GM18870 (cell line): Measurements from ENCODE around the gene CHAT.

Experiments used
- ATAC-seq: cut with Tn5 transposase; IDR thresholded peaks from one replicate; pipeline ENCODE4 v1.9.1; 2021; ENCODE audit warnings: moderate library complexity; ENCODE audit not compliant: unreplicated experiment

CHAT gene

DNA sequence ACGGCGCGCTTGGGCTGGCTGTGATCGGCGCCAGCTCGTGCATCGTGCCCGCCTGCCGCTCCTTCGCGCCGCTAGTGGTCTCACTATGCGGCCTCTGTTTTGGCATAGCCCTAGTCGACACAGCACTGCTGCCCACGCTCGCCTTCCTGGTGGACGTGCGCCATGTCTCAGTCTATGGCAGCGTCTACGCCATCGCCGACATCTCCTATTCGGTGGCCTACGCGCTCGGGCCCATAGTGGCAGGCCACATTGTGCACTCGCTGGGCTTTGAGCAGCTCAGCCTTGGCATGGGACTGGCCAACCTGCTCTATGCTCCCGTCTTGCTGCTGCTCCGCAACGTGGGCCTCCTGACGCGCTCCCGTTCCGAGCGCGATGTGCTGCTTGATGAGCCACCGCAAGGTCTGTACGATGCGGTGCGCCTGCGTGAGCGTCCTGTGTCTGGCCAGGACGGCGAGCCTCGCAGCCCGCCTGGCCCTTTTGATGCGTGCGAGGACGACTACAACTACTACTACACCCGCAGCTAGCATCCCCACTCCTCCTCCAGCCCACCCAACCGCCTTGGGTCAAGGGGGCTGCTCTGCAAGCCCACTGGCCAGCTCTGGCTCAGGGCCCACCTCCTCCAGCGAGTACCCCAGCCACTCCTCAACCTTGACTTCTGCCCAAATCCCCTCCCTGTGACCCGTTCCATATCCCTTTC is 1.9 kb upstream of the CHAT start:
- no peak for ATAC-seq

GRCh38 chr10:49612513-49613164 is 1.2 kb upstream of the CHAT start:
- ATAC-seq: no peak

DNA sequence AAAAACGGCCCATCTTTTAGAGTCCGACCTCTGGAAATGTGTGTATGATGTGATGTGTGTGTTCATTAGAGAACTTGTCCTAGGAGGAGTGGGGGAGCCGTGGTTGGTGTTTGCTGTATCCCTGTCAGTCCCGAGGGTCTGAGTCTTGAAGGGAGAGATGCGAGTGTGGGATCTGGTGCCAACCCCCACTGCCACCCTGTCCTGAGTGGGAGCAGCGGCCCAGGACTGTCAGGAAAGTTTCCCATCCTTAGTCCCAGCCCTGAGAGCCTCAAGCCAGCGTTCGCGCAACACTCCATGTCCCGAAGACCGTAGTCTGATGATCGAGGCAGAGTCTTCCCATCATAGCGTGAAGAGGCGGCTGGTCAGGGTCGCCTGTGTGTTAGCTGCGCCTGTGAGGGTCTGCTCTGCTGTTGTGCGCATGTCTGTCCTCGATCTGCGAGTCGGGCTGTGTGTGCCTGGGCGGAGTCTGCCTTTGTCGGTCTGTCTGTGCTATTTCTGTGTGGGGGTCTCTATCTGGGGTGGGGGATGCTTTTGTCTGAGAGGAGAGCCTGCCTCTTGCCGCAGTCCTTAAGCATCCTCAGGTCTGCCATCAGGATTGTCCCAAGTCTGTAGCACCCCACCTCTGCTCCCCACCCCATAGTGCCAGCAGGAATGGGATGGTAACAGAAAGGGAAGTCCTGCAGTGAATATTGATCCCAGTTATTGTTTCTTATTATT is 514 bp upstream of the CHAT start:
- no peak for ATAC-seq

- ATAC-seq: no peak
These were observed 683 bp downstream of the CHAT start for GRCh38 chr10:49614242-49615198.

DNA sequence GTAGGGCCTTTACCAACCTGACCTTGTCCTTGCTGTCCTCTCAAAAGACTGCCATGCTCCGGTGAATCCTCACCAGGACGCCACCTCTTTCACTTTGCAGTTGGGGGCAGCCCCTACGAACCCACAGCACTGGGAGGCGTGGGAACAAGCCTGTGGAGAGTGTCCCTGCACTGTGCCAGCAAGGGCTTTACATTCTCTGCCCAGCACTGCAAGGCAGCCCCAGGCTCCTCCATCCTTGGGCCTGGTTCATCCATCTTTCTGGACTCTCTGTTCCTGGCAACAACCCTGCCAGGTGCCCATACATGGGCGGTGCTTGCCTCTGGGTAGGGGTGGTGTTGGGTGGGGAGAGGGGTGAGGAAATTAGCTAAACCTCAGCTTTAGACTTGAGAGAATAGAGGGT is 1.4 kb downstream of the CHAT start:
- no peak for ATAC-seq

DNA sequence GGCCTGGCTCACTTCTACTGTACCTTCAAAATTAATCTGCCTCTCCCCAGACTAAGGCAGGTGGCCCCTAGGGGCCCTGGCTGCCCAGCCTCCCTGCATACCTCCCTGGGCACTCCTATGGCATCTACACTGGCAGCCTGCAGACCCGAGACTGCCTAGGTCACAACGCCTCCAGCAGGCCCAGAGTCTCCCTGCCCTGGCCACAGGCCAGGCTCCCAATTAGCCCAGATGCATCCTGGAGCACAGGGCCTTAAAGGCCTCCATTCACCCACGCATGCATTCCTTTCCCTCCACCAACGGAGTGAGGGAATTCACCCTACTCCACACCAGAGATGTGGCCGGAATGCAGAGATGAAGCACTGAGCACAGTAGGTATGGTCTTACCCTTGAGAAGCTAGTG is 1.9 kb downstream of the CHAT start:
- no peak for ATAC-seq

DNA sequence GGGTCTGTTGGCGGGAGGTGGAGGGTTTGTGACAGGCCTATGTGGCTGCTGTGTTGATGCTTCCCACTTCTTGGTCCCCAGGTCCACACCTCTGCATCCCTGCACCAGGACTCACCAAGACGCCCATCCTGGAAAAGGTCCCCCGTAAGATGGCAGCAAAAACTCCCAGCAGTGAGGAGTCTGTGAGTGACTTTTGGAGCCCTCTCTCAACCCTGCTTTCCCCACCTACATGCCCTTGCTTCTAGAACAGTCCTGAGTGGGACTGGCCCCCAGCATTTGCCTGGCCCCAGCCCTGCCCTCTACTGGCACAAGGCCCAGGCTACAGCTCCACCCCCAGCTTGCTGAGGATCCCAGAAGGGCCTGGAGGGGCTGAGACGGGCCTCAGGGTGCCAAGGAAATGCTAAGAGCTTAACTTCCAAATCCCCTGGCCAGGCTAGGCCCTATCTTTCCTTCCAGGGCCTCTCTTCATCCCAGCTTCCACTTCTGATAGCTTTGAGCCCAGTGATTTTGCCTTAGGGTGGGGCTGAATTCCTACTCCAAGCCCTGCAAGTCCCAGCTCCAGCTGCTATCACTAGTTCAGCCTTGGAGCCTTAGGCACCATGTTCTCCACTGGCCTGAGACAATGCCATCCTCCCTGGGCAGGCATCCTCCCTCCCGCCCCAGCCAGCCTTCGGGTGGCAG is 2.7 kb downstream of the CHAT start:
- no peak for ATAC-seq

DNA sequence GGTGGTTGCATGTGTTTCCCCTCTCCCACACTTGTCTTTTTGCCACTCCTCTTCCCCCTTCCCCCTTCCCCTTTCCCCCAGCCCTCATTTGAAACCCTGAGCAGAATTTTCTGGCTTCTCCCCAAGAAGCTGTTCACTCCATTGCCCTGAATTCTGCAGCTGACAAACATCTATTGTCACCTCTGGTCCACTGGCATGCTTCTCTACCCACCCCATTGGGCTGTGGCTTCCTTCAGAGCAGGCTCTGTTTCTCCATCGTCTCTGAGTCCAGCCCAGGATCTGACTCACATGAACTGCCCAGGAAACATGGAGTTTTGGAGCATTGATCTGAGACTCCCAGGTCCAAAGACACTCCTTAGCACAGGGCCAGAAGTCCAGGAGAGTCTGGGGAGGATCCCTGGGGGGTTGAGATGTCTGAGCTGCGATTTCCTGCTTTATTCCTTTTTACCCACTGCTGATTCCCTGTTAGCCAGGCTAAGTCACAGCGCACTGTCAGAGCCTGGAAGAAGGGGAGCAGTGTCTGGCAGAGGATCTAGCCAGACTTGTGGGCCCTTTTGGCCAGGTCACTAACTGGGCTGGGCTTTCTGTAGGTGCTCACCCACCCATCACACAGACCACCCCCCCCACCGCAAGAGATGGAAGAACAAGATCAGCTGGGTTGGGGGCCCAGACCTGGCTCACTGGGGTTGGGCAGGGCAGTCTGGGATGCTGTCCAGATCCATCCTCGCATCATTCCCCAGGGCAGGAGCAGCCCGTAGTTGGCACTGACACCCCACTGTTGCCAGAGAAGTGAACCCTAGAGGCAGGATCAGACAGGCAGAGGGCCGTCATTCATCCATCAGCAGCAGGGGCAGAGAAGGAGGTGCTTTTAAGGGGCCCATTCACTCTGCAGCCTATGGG is 3.5 kb downstream of the CHAT start:
- no peak for ATAC-seq

GRCh38 chr10:49618821-49619220 is 5.0 kb downstream of the CHAT start:
- ATAC-seq: no peak

DNA sequence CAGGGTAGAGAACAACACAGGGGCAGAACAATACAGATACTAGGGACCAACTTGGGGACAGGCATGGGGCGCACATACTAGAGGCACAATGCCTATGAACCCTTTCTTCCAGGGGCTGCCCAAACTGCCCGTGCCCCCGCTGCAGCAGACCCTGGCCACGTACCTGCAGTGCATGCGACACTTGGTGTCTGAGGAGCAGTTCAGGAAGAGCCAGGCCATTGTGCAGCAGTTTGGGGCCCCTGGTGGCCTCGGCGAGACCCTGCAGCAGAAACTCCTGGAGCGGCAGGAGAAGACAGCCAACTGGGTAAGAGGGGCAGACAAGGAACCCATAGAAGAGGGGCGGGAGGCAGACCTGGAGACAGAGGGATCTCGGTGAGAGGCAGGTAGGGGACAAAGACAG is 5.8 kb downstream of the CHAT start:
- no peak for ATAC-seq

- no peak for ATAC-seq
These were observed 6.5 kb downstream of the CHAT start for GRCh38 chr10:49620286-49620810.

- ATAC-seq: no peak
These were observed 7.1 kb downstream of the CHAT start for GRCh38 chr10:49620841-49621378.

DNA sequence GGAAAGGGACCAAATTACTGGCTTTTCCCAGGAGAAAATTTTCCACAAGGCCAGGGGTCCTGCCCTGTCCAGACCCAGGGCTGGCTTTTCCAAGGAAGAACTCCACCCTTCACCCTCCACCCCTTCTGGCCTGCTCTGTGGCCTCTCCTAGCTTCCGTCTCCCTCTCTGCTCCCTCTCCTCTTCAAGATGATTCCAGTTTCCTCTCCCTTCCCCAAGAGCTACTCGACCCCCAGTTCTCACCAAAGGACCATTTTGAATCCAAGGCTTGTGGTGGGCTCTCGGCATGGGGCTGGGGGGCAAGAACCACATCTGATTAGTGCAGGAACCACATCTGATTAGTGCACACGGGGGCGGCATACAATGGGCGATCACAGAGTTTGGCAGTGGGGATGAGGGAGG is 7.7 kb downstream of the CHAT start:
- ATAC-seq: no peak

DNA sequence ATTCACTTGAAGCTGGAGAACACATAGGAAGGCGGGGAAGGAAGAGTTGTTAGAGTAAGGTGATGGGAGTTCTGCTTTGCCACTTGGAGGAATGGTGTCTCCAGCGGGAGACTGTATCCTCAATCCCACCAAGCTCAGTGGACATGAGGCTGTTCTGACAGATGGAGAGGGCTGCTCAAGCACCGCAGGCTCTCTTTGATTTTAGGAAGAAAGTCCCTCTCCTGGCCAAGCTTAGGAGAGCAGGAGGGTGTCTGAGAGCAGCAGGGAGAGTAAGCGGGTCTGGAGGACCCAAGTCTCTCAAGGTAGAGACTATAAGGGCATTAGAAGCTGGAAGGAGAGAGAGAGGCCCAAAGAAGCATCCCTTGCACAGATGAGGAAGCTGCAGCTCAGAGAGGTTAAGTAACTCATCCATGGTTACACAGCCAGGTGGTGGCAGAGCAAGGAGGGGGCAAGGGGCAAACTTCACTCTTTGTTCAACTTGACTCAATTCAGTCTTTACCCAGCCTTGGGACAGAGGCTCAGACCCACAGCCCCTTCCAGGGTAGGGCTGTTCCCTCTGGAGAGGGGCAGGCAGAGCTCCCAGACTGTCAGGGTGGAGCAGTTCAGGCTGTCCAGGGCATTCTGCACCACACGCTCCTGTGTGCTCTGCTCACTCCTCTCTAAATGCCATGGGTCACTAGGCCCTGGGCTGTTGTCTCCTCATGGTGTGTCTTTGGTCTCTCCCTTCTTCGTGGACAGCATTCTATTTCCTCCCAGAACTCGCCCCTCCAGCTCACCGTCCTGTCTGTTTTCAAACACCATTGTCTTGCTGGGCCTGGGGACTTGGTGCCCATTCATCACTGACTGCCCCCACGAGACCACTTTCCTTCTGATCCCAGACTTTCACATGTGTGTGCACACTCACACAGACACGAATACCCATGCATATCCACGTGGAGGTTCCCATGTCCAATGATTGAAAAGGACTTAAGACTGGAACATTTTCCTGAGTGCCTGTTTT is 8.9 kb downstream of the CHAT start:
- ATAC-seq: no peak

- no peak for ATAC-seq
These were observed 10.8 kb downstream of the CHAT start for GRCh38 chr10:49624629-49625028.

- no peak for ATAC-seq
These were observed 11.6 kb downstream of the CHAT start for GRCh38 chr10:49625411-49625810.

- no peak for ATAC-seq
These were observed 13.2 kb downstream of the CHAT start for GRCh38 chr10:49627038-49627437.
